B cell (primary cell): ENCODE data around the gene HACD1. TPM values are rescaled to one million over a fixed set of nuclear protein-coding genes. Genes with fewer than 3 reads are reported as not detected.

Experiments
- ATAC-seq: fragments of 200-7000 bp; cut with Tn5 transposase; one replicate; pipeline ENCODE4 v1.10.0; 2021; ENCODE audit warnings: low read depth, mild to moderate bottlenecking, moderate number of reproducible peaks, moderate library complexity
- CTCF ChIA-PET: fragments of 350-600 bp; sonication (Branson Sonifier 250); formaldehyde crosslinking; loops from one replicate; lab custom pipeline; 2021; ENCODE audit warnings: antibody characterized with exemption, inconsistent platforms; lab: Charles Lee
- POLR2A ChIA-PET: fragments of 350-600 bp; sonication (Branson Sonifier 250); formaldehyde crosslinking; loops from one replicate; lab custom pipeline; 2021; ENCODE audit warnings: antibody characterized with exemption; lab: Charles Lee
- DNase-seq: peaks from one replicate; pipeline ENCODE4 v3.0.0; 2013
- H2AFZ ChIP-seq: 2 replicates; pipeline ENCODE4 v1.6.1; 2012; ENCODE audit warnings: mild to moderate bottlenecking, low read depth, low read length; ENCODE audit not compliant: insufficient read depth, poor library complexity, severe bottlenecking
- H3K27ac ChIP-seq, 2 donors: 1 replicate in 1 of 2; 2 replicates in 1 of 2; pipeline ENCODE4 v1.5.1; 2012 to 2013; ENCODE audit warnings: low read length in 2 of 2, mild to moderate bottlenecking in 2 of 2, moderate library complexity in 1 of 2
- H3K27me3 ChIP-seq, 4 experiments: fragments of 200-600 bp in 1 of 4; sonication (generic) in 1 of 4; replicated peaks in 1 of 4; 1 replicate in 2 of 4; 2 replicates in 2 of 4; pipeline versions ENCODE4 v1.6.1 to v1.7.0; 2013 to 2016; ENCODE audit warnings: low read length in 3 of 4, mild to moderate bottlenecking in 2 of 4, mixed read lengths in 1 of 4, moderate library complexity in 1 of 4; ENCODE audit not compliant: insufficient read depth in 4 of 4, control insufficient read depth in 3 of 4; ENCODE audit errors: control extremely low read depth in 1 of 4
- H3K36me3 ChIP-seq, 2 experiments: replicated peaks in 1 of 2; 1 replicate in 1 of 2; 2 replicates in 1 of 2; pipeline versions ENCODE4 v1.6.1 to v1.7.1; 2013; ENCODE audit warnings: low read length in 1 of 2; ENCODE audit not compliant: insufficient read depth in 2 of 2, control insufficient read depth in 1 of 2; ENCODE audit errors: control extremely low read depth in 1 of 2, extremely low read depth in 1 of 2
- H3K4me1 ChIP-seq, 2 donors: fragments of 200-600 bp in 1 of 2; sonication (generic) in 1 of 2; 1 replicate in 1 of 2; 2 replicates in 1 of 2; pipeline versions ENCODE4 v1.5.1 to v1.6.1; 2013 to 2017; ENCODE audit warnings: low read length in 2 of 2; ENCODE audit not compliant: control insufficient read depth in 2 of 2, insufficient read depth in 2 of 2
- H3K4me2 ChIP-seq: replicated peaks from 2 replicates; pipeline ENCODE3; 2012; ENCODE audit warnings: mild to moderate bottlenecking, low read depth, low read length; ENCODE audit not compliant: poor library complexity, severe bottlenecking
- H3K4me3 ChIP-seq, 5 experiments: fragments of 200-600 bp in 1 of 5; sonication (generic) in 1 of 5; 1 replicate in 3 of 5; 2 replicates in 2 of 5; pipeline versions ENCODE4 v1.5.1 to v1.7.0; 2011 to 2016; ENCODE audit warnings: low read length in 4 of 5, mild to moderate bottlenecking in 4 of 5, low read depth in 2 of 5, control low read depth in 1 of 5, moderate library complexity in 1 of 5; ENCODE audit not compliant: insufficient read depth in 1 of 5; ENCODE audit errors: control extremely low read depth in 1 of 5, extremely low read depth in 1 of 5
- H3K79me2 ChIP-seq: fragments of 200-600 bp; sonication (generic); one replicate; pipeline ENCODE4 v1.6.0; 2016; ENCODE audit warnings: low read length; ENCODE audit not compliant: control insufficient read depth, insufficient read depth
- H3K9ac ChIP-seq: fragments of 200-600 bp; sonication (generic); 2 replicates; pipeline ENCODE4 v1.6.1; 2017; ENCODE audit warnings: mild to moderate bottlenecking, low read length, moderate library complexity
- H3K9me3 ChIP-seq, 3 donors: one replicate each; pipeline versions ENCODE4 v1.6.1 to v1.7.1; 2013; ENCODE audit warnings: low read length in 2 of 3; ENCODE audit not compliant: control insufficient read depth in 2 of 3, insufficient read depth in 1 of 3; ENCODE audit errors: control extremely low read depth in 1 of 3
- H4K20me1 ChIP-seq: 2 replicates; pipeline ENCODE4 v1.6.0; 2012; ENCODE audit warnings: mild to moderate bottlenecking, low read length; ENCODE audit not compliant: insufficient read depth, control insufficient read depth, poor library complexity, severe bottlenecking
- H3K27ac Mint-ChIP-seq: one replicate; pipeline ENCODE4 v1.8.0; 2021; ENCODE audit warnings: mixed read lengths
- H3K27me3 Mint-ChIP-seq: one replicate; pipeline ENCODE4 v1.8.0; 2021; ENCODE audit warnings: mixed read lengths
- H3K4me1 Mint-ChIP-seq: one replicate; pipeline ENCODE4 v1.8.0; 2021; ENCODE audit warnings: mixed read lengths
- H3K4me3 Mint-ChIP-seq: one replicate; pipeline ENCODE4 v1.8.0; 2021; ENCODE audit warnings: mixed read lengths
- H3K9me3 Mint-ChIP-seq: one replicate; pipeline ENCODE4 v1.8.0; 2022; ENCODE audit warnings: mixed read lengths; ENCODE audit not compliant: insufficient read depth
- EZH2 ChIP-seq: IDR thresholded peaks from 2 replicates; pipeline ENCODE4 v1.6.1; 2012; ENCODE audit warnings: borderline replicate concordance, low read depth, mild to moderate bottlenecking, moderate library complexity, low read length; ENCODE audit not compliant: insufficient read depth, poor library complexity, severe bottlenecking
- WGBS: methylation state at CpG from one replicate; pipeline ENCODE4 v1.1.5; 2013; ENCODE audit warnings: missing lambda C conversion rate; ENCODE audit not compliant: insufficient coverage; 5-methylcytosine and 5-hydroxymethylcytosine counted together
- intact Hi-C: fragments of 100-400 bp; cut with micrococcal nuclease; formaldehyde crosslinking; loops from one replicate; pipeline ENCODE4 v1.10.0; 2022
- polyA plus RNA-seq: library from polyadenylated mRNA; depleted of rRNA; stranded (reverse); fragments of >200 nt; gene quantifications from 2 replicates; pipeline ENCODE4 v1.2.3, GENCODE V29; 2012
- total RNA-seq, 2 donors: library from RNA; stranded (reverse); fragments of 120-200 nt in 1 of 2; gene quantifications; 1 replicate in 1 of 2; 2 replicates in 1 of 2; pipeline versions ENCODE4 v1.2.3 to v1.2.4, GENCODE V29; 2013 to 2022
- TF ChIP-seq, protein P1 (sequence below): fragments of 200-600 bp; IDR thresholded peaks from one replicate; pipeline ENCODE4 v1.8.0; 2022; ENCODE audit warnings: antibody characterized with exemption, mild to moderate bottlenecking

HACD1 gene
- total and polyA plus RNA-seq, 2 donors (not counting 1 experiment from before 2014, with no cell fraction given): 1.6 TPM; not detected in 1

DNA sequence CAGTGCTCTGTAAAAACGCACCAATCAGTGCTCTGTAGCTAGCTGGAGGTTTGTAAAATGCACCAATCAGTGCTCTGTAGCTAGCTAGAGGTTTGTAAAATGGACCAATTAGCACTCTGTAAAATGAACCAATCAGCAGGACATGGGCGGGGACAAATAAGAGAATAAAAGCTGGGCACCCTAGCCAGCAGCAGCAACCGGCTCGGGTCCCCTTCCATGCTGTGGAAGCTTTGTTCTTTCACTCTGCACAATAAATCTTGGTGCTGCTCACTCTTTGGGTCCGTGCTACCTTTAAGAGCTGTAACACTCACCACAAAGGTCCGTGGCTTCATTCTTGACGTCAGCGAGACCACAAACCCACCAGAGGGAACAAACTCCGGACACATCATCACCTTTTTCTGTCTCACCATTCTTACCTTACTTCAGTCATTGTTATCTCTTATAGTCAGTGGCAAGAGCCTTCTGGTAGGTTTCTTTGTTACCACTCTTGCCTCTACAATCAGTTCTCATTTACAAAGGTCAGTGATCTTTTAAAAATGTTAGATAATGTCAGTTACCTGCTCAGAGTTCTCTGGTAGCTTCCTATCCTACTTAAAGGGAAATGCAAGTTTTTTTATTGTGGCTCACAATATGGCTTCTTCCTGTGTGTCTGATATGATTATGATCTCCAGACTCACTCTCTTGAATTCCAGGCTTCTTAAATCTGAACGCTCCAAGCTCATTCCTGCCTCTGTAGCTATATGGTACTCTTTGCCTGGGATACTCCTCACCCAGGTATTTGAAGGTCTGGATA lies 31.3 kb upstream of the HACD1 start:
- peaks cover 26 to 34% of the 10 kb centered on the region in 2 donors for H3K4me1 ChIP-seq
- POLR2A ChIA-PET: interaction anchor here (0.6 kb wide), 1 partner anchor 930 kb away, joined by 4 read pairs; no protein-coding TSS in a partner anchor
- H3K9ac ChIP-seq: no peak overlapping the region
- ATAC-seq: peak; percentile 32
- CTCF ChIA-PET: interaction anchor here (0.7 to 1.8 kb wide), 4 partner anchors 9 to 831 kb away, joined by 3 to 5 read pairs (median 3); partner anchors contain the start of gene RSU1
- no peaks in the 10 kb centered on the region for H3K36me3 ChIP-seq
- WGBS: 73% methylated on average over 9 of the region's 10 CpGs
- H2AFZ ChIP-seq: no peak overlapping the region
- H3K4me2 ChIP-seq: no peak overlapping the region
- TF ChIP-seq, protein P1, sequence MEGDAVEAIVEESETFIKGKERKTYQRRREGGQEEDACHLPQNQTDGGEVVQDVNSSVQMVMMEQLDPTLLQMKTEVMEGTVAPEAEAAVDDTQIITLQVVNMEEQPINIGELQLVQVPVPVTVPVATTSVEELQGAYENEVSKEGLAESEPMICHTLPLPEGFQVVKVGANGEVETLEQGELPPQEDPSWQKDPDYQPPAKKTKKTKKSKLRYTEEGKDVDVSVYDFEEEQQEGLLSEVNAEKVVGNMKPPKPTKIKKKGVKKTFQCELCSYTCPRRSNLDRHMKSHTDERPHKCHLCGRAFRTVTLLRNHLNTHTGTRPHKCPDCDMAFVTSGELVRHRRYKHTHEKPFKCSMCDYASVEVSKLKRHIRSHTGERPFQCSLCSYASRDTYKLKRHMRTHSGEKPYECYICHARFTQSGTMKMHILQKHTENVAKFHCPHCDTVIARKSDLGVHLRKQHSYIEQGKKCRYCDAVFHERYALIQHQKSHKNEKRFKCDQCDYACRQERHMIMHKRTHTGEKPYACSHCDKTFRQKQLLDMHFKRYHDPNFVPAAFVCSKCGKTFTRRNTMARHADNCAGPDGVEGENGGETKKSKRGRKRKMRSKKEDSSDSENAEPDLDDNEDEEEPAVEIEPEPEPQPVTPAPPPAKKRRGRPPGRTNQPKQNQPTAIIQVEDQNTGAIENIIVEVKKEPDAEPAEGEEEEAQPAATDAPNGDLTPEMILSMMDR: no peak
- no peak for TF ChIP-seq EZH2
- peaks cover 3% of the 10 kb centered on the region for H3K9me3 Mint-ChIP-seq
- peaks cover 59% of the 10 kb centered on the region for H3K4me1 Mint-ChIP-seq
- peak overlapping the region; percentile 89 for H3K27ac Mint-ChIP-seq
- peaks cover 0 to 6% (median 3%) of the 10 kb centered on the region in 3 donors for H3K9me3 ChIP-seq
- no peaks in the 10 kb centered on the region for H3K27me3 ChIP-seq
- H3K27me3 Mint-ChIP-seq: no peaks in the 10 kb centered on the region
- DNase-seq: peak; percentile 23
- no peak overlapping the region for H3K4me3 ChIP-seq
- H4K20me1 ChIP-seq: peaks cover 18% of the 10 kb centered on the region
- peak overlapping the region; percentile 56 for H3K4me3 Mint-ChIP-seq
- H3K79me2 ChIP-seq: peaks cover 98% of the 10 kb centered on the region
- H3K27ac ChIP-seq: no peak overlapping the region
- intact Hi-C loops: loop anchor here (2.0 kb wide), 1 partner anchor 50 kb away; no protein-coding TSS in a partner anchor

DNA sequence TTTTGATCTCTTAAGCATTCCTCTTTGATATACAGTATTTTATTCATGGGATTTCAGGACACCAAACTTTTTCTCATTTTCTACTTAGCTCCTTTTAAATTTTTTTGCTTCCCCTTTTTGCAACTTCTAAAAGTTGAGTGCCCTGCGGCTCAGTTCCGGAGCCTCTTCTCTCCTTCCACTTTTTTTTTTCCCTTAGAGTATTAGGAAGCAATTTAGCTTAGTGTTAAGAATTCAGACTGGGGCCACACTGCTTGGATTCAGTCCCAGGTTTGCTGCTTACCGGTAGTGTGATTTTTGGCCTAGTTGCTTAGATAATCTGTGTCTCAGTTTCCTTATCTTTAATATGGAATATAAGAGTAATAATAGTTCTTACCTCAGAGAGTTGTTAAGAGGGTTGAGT lies 30.2 kb upstream of the HACD1 start:
- Histone ChIP-seq H3K27me3 (no peaks in the 10 kb centered on the region), H4K20me1 (peaks cover 18% of the 10 kb centered on the region), H3K36me3 (no peaks in the 10 kb centered on the region), H3K9ac (no peak overlapping the region), H3K79me2 (peaks cover 95% of the 10 kb centered on the region), H3K4me1 (peaks cover 35 to 43% of the 10 kb centered on the region in 2 donors), H3K9me3 (peaks cover 0 to 3% (median 0%) of the 10 kb centered on the region in 3 donors), H3K4me3 (no peak overlapping the region), H3K27ac (no peak overlapping the region), H2AFZ (no peak overlapping the region), H3K4me2 (peak overlapping the region; percentile 29)
- no peaks in the 10 kb centered on the region for H3K27me3 Mint-ChIP-seq
- no peak for DNase-seq
- CTCF ChIA-PET: interaction anchor here (0.6 to 1.8 kb wide), 5 partner anchors 9 to 59 kb away, joined by 3 to 5 read pairs (median 3); no protein-coding TSS in a partner anchor
- intact Hi-C loops: no loop called here
- peak overlapping the region; percentile 54 for H3K27ac Mint-ChIP-seq
- H3K4me1 Mint-ChIP-seq: peaks cover 62% of the 10 kb centered on the region
- peak overlapping the region; percentile 18 for H3K4me3 Mint-ChIP-seq
- WGBS: no CpG with 5 or more reads among the region's 3 CpGs
- no peak for ATAC-seq
- TF ChIP-seq, protein P1: no peak
- TF ChIP-seq EZH2: no peak
- POLR2A ChIA-PET: interaction anchor here (0.5 to 0.6 kb wide), 2 partner anchors 19 to 929 kb away, joined by 4 to 5 read pairs; no protein-coding TSS in a partner anchor
- peaks cover 3% of the 10 kb centered on the region for H3K9me3 Mint-ChIP-seq
